AG09309 (cell line): Measurements from ENCODE around the gene LRRC27.

Experiments
- DNase-seq: peaks from one replicate; pipeline ENCODE4 v3.0.0-alpha.2; 2010; ENCODE audit warnings: low read depth
- H3K4me3 ChIP-seq: 2 replicates; pipeline ENCODE4 v1.5.1; 2011; ENCODE audit warnings: mild to moderate bottlenecking, low read depth, low read length, moderate library complexity; ENCODE audit not compliant: control insufficient read depth
- CTCF ChIP-seq: IDR thresholded peaks from 2 replicates; pipeline ENCODE4 v1.5.1; 2011; ENCODE audit warnings: mild to moderate bottlenecking, low read depth, low read length, inconsistent platforms; ENCODE audit not compliant: insufficient read depth, control insufficient read depth; ENCODE audit errors: missing control alignments

Gene LRRC27

GRCh38 chr10:132319853-132320653 lies 11.9 kb upstream of the LRRC27 start:
- no peak overlapping the region for H3K4me3 ChIP-seq
- peak; percentile 88 for DNase-seq
- TF ChIP-seq CTCF = no peak

GRCh38 chr10:132320654-132321469 lies 11.1 kb upstream of the LRRC27 start:
- H3K4me3 ChIP-seq = no peak overlapping the region
- TF ChIP-seq CTCF = no peak
- no peak for DNase-seq

- H3K4me3 ChIP-seq = no peak overlapping the region
- no peak for DNase-seq
- no peak for TF ChIP-seq CTCF
Measured at GRCh38 chr10:132321726-132322125, 10.3 kb upstream of the LRRC27 start.

GRCh38 chr10:132322586-132323048 lies 9.4 kb upstream of the LRRC27 start:
- peak; percentile 41 for DNase-seq
- peak; percentile 58 for TF ChIP-seq CTCF
- H3K4me3 ChIP-seq = no peak overlapping the region

GRCh38 chr10:132324186-132324585 lies 7.8 kb upstream of the LRRC27 start:
- H3K4me3 ChIP-seq = no peak overlapping the region
- DNase-seq = no peak
- TF ChIP-seq CTCF = no peak

GRCh38 chr10:132326344-132326889 lies 5.6 kb upstream of the LRRC27 start:
- no peak overlapping the region for H3K4me3 ChIP-seq
- DNase-seq = no peak
- TF ChIP-seq CTCF = no peak
